Fibroblast of pulmonary artery (primary cell): ENCODE results near the gene ALK.

Source experiments
- DNase-seq: peaks from one replicate; pipeline ENCODE4 v3.0.0-alpha.2; 2010; ENCODE audit warnings: low read depth
- H3K4me3 ChIP-seq: replicated peaks from 2 replicates; pipeline ENCODE4 v1.5.1; 2011; ENCODE audit warnings: low read depth, mild to moderate bottlenecking, control low read depth, low read length, moderate library complexity
- CTCF ChIP-seq: IDR thresholded peaks from 2 replicates; pipeline ENCODE4 v1.5.1; 2011; ENCODE audit warnings: mild to moderate bottlenecking, control low read depth, low read length, inconsistent platforms; ENCODE audit errors: missing control alignments

The ALK gene

GRCh38 chr2:29579495-29580169 is 341.8 kb downstream of the ALK start:
- no peak overlapping the region for H3K4me3 ChIP-seq
- TF ChIP-seq CTCF: no peak
- DNase-seq: no peak

- TF ChIP-seq CTCF: no peak
- no peak overlapping the region for H3K4me3 ChIP-seq
- DNase-seq: no peak
Observed at GRCh38 chr2:29578084-29578598, 343.2 kb downstream of the ALK start.

- DNase-seq: no peak
- no peak for TF ChIP-seq CTCF
- H3K4me3 ChIP-seq: no peak overlapping the region
Observed at GRCh38 chr2:29576231-29576630, 345.2 kb downstream of the ALK start.

- no peak for TF ChIP-seq CTCF
- H3K4me3 ChIP-seq: no peak overlapping the region
Observed at GRCh38 chr2:29575370-29575890, 346.0 kb downstream of the ALK start.

GRCh38 chr2:29573612-29574011 is 347.8 kb downstream of the ALK start:
- no peak for TF ChIP-seq CTCF

More at GRCh38 chr2:29575370-29575890, 346.0 kb downstream of the ALK start:
- DNase-seq: no peak

GRCh38 chr2:29573147-29573546 is 348.2 kb downstream of the ALK start:
- no peak for TF ChIP-seq CTCF
- no peak for DNase-seq
- no peak overlapping the region for H3K4me3 ChIP-seq

More at GRCh38 chr2:29573612-29574011, 347.8 kb downstream of the ALK start:
- DNase-seq: no peak
- H3K4me3 ChIP-seq: no peak overlapping the region

- DNase-seq: no peak
- no peak for TF ChIP-seq CTCF
- no peak overlapping the region for H3K4me3 ChIP-seq
Observed at GRCh38 chr2:29570539-29570938, 350.8 kb downstream of the ALK start.
